SW 1271 (cell line): ENCODE data around the gene FITM1.
A peak's percentile ranks its signal among the peaks of the same experiment; 100 is the strongest.
"Not testable (repeated sequence)": the region's sequence is repeated elsewhere in the genome, so short reads cannot be mapped to it uniquely, and the experiment has no call there.

Source experiments
- DNase-seq, 2 experiments: peaks; one replicate each; lab custom pipeline; 2025; lab: John Stamatoyannopoulos, UW

FITM1 gene

GRCh38 chr14:24098229-24098926 lies 32.1 kb upstream of the FITM1 start:
- DNase-seq = no peak

GRCh38 chr14:24098927-24099813 lies 31.3 kb upstream of the FITM1 start:
- DNase-seq = no peak

- DNase-seq = no peak
These were observed 30.1 kb upstream of the FITM1 start for GRCh38 chr14:24100197-24100981.

- DNase-seq = no peak
These were observed 29.4 kb upstream of the FITM1 start for GRCh38 chr14:24100982-24101494.

- DNase-seq = no peak
These were observed 28.0 kb upstream of the FITM1 start for GRCh38 chr14:24102357-24103048.

- DNase-seq = no peak
These were observed 27.0 kb upstream of the FITM1 start for GRCh38 chr14:24103451-24103850.

- DNase-seq = not testable (repeated sequence)
These were observed 24.7 kb upstream of the FITM1 start for GRCh38 chr14:24105609-24106239.

GRCh38 chr14:24106672-24107271 lies 23.7 kb upstream of the FITM1 start:
- DNase-seq = no peak

- no peak for DNase-seq
These were observed 22.1 kb upstream of the FITM1 start for GRCh38 chr14:24108336-24108874.

GRCh38 chr14:24110060-24110459 lies 20.4 kb upstream of the FITM1 start:
- no peak for DNase-seq

GRCh38 chr14:24110523-24110922 lies 19.9 kb upstream of the FITM1 start:
- no peak for DNase-seq

- DNase-seq = no peak
These were observed 17.1 kb upstream of the FITM1 start for GRCh38 chr14:24113379-24113800.

- peak; percentile 87 to 95 for DNase-seq
These were observed 16.5 kb upstream of the FITM1 start for GRCh38 chr14:24113801-24114531.

GRCh38 chr14:24114532-24115421 lies 15.7 kb upstream of the FITM1 start, which contains the start of the genes DCAF11 and NRL:
Gene DCAF11 (plus strand): TSS chr14:24114777. CDS start chr14:24115595, 818 bp downstream.
Gene NRL (minus strand): TSS chr14:24114949. CDS start chr14:24082848, 32,101 bp downstream.
- peak; percentile 100 for DNase-seq

GRCh38 chr14:24115422-24116127 lies 14.9 kb upstream of the FITM1 start:
- no peak for DNase-seq

GRCh38 chr14:24116128-24116814 lies 14.2 kb upstream of the FITM1 start:
- DNase-seq = no peak

- DNase-seq = no peak
These were observed 13.3 kb upstream of the FITM1 start for GRCh38 chr14:24117179-24117578.
